Gastrocnemius medialis (tissue), 4 donors: ENCODE results near the gene GNG13. TPM values are rescaled to one million over a fixed set of nuclear protein-coding genes. Genes with fewer than 3 reads are reported as not detected.

Source experiments
- ATAC-seq, 2 donors: fragments of 150-250 bp; one replicate each; pipeline ENCODE4 v1.9.1; 2016
- DNase-seq, 2 donors: peaks; one replicate each; pipeline ENCODE4 v3.0.0-alpha.2; 2019
- H3K27ac ChIP-seq, 4 donors: fragments of 200-600 bp; sonication (generic); 1 replicate in 1 of 4; 2 replicates in 3 of 4; pipeline ENCODE4 v1.5.1; 2016 to 2018; ENCODE audit warnings: mild to moderate bottlenecking in 2 of 4, moderate library complexity in 1 of 4
- H3K27me3 ChIP-seq, 3 donors: fragments of 200-600 bp; sonication (generic) in 2 of 3; 1 replicate in 1 of 3; 2 replicates in 2 of 3; pipeline versions ENCODE4 v1.5.1 to v1.6.0; 2016 to 2019; ENCODE audit warnings: mild to moderate bottlenecking in 1 of 3, moderate library complexity in 1 of 3
- H3K36me3 ChIP-seq, 2 donors: fragments of 200-600 bp; sonication (generic) in 1 of 2; one replicate each; pipeline ENCODE4 v1.5.1; 2017 to 2018
- H3K4me1 ChIP-seq, 2 donors: fragments of 200-600 bp; sonication (generic) in 1 of 2; one replicate each; pipeline ENCODE4 v1.5.1; 2016 to 2017; ENCODE audit warnings: mild to moderate bottlenecking in 2 of 2
- H3K4me3 ChIP-seq, 4 donors: fragments of 200-600 bp; sonication (generic) in 3 of 4; 1 replicate in 1 of 4; 2 replicates in 3 of 4; pipeline ENCODE4 v1.5.1; 2016 to 2019; ENCODE audit warnings: mild to moderate bottlenecking in 2 of 4
- H3K9me3 ChIP-seq, 3 donors: fragments of 200-600 bp; sonication (generic) in 2 of 3; 1 replicate in 1 of 3; 2 replicates in 2 of 3; pipeline ENCODE4 v1.5.1; 2016 to 2019
- CTCF ChIP-seq, 5 experiments: fragments of 450-650 bp in 3 of 5; fragments of 200-600 bp in 2 of 5; sonication (generic) in 2 of 5; IDR thresholded peaks in 4 of 5; conservative IDR thresholded peaks in 1 of 5; 1 replicate in 4 of 5; 2 replicates in 1 of 5; pipeline ENCODE4 v1.5.1; 2016 to 2019; ENCODE audit warnings: antibody characterized with exemption in 5 of 5, mild to moderate bottlenecking in 3 of 5, moderate library complexity in 3 of 5
- POLR2A ChIP-seq, 2 donors: fragments of 450-650 bp; IDR thresholded peaks; one replicate each; pipeline ENCODE4 v1.6.1; 2017; ENCODE audit warnings: antibody characterized with exemption in 2 of 2, mild to moderate bottlenecking in 2 of 2, moderate library complexity in 2 of 2
- in situ Hi-C, 4 donors: fragments of 200-750 bp; cut with MboI; loops; one replicate each; pipeline versions ENCODE4 v1.15.0 to v1.8.0; 2017; ENCODE audit warnings: low sequenced_read_pairs in 4 of 4
- intact Hi-C: fragments of 100-400 bp; cut with DNase I; formaldehyde crosslinking; loops from one replicate; pipeline ENCODE4 v1.15.1; 2023; ENCODE audit warnings: low total_unique reads
- total RNA-seq, 4 donors: library from RNA; depleted of rRNA; stranded (reverse); fragments of >200 nt; gene quantifications; one replicate each; pipeline versions ENCODE4 v1.1.0 to v1.2.3, GENCODE V29; 2016

GNG13 gene
- total RNA-seq, 4 donors from 2014 or later: not detected

GRCh38 chr16:775236-775796 is 25.2 kb downstream of the GNG13 start:
- no peak for TF ChIP-seq POLR2A (IDR thresholded peaks at IDR 0.05)
- no peak for TF ChIP-seq CTCF (IDR thresholded peaks at IDR 0.05 in 4 of 5, conservative IDR thresholded peaks at IDR 0.05 in 1 of 5)
- no peaks in the 10 kb centered on the region for H3K36me3 ChIP-seq
- intact Hi-C loops: no loop called here
- DNase-seq (no peak), ATAC-seq (no peak)
- no peaks in the 10 kb centered on the region for H3K9me3 ChIP-seq
- no peak overlapping the region for H3K4me3 ChIP-seq
- in situ Hi-C loops: no loop called here
- H3K4me1 ChIP-seq: no peaks in the 10 kb centered on the region
- peaks cover 10 to 33% (median 20%) of the 10 kb centered on the region in 3 donors for H3K27me3 ChIP-seq
- H3K27ac ChIP-seq: no peak overlapping the region

GRCh38 chr16:774086-775001 is 26.2 kb downstream of the GNG13 start:
- DNase-seq: no peak
- no peak overlapping the region for H3K4me3 ChIP-seq
- in situ Hi-C loops: no loop called here
- no peak for ATAC-seq
- no peaks in the 10 kb centered on the region for H3K9me3 ChIP-seq
- TF ChIP-seq CTCF (IDR thresholded peaks at IDR 0.05 in 4 of 5, conservative IDR thresholded peaks at IDR 0.05 in 1 of 5): no peak
- H3K27ac ChIP-seq: no peak overlapping the region
- H3K27me3 ChIP-seq: peaks cover 10 to 23% (median 12%) of the 10 kb centered on the region in 3 donors
- intact Hi-C loops: no loop called here
- no peaks in the 10 kb centered on the region for H3K36me3 ChIP-seq
- H3K4me1 ChIP-seq: no peaks in the 10 kb centered on the region

- H3K27me3 ChIP-seq: peaks cover 1 to 19% (median 6%) of the 10 kb centered on the region in 3 donors
- DNase-seq (no peak), ATAC-seq (no peak)
- no peaks in the 10 kb centered on the region for H3K36me3 ChIP-seq
- no peaks in the 10 kb centered on the region for H3K4me1 ChIP-seq
- in situ Hi-C loops (no loop called here), intact Hi-C loops (no loop called here)
- H3K4me3 ChIP-seq: no peak overlapping the region
- no peaks in the 10 kb centered on the region for H3K9me3 ChIP-seq
- H3K27ac ChIP-seq: no peak overlapping the region
- no peak for TF ChIP-seq POLR2A (IDR thresholded peaks at IDR 0.05)
- TF ChIP-seq CTCF (IDR thresholded peaks at IDR 0.05 in 4 of 5, conservative IDR thresholded peaks at IDR 0.05 in 1 of 5): no peak
These were observed 27.6 kb downstream of the GNG13 start for GRCh38 chr16:772959-773358.

- no peaks in the 10 kb centered on the region for H3K9me3 ChIP-seq
- no peaks in the 10 kb centered on the region for H3K4me1 ChIP-seq
- DNase-seq (no peak), ATAC-seq (no peak)
- TF ChIP-seq POLR2A (IDR thresholded peaks at IDR 0.05): no peak
- H3K27ac ChIP-seq: no peak overlapping the region
- in situ Hi-C loops (no loop called here), intact Hi-C loops (no loop called here)
- no peaks in the 10 kb centered on the region for H3K36me3 ChIP-seq
- peaks cover 0 to 9% (median 6%) of the 10 kb centered on the region in 3 donors for H3K27me3 ChIP-seq
- no peak overlapping the region for H3K4me3 ChIP-seq
These were observed 30.1 kb downstream of the GNG13 start for GRCh38 chr16:770411-770810.

GRCh38 chr16:769934-770333 is 30.6 kb downstream of the GNG13 start:
- Histone ChIP-seq H3K4me1 (no peaks in the 10 kb centered on the region), H3K27me3 (peaks cover 0 to 14% (median 6%) of the 10 kb centered on the region in 3 donors), H3K27ac (no peak overlapping the region), H3K36me3 (no peaks in the 10 kb centered on the region), H3K9me3 (no peaks in the 10 kb centered on the region), H3K4me3 (no peak overlapping the region)
- no peak for TF ChIP-seq CTCF (IDR thresholded peaks at IDR 0.05 in 4 of 5, conservative IDR thresholded peaks at IDR 0.05 in 1 of 5)
- no peak for TF ChIP-seq POLR2A (IDR thresholded peaks at IDR 0.05)
- DNase-seq: no peak
- intact Hi-C loops: no loop called here
- no peak for ATAC-seq
- in situ Hi-C loops: no loop called here
